Measurements from ENCODE around the gene DPYD.

The DPYD gene

GRCh38 chr1:97164276-97164639 is 756.6 kb downstream of the DPYD start:
- Histone ChIP-seq H3K36me3 (no peaks in the 10 kb centered on the region), H3K9me3 (peaks cover 6% of the 10 kb centered on the region), H4K20me1 (no peaks in the 10 kb centered on the region), H3K4me2 (peak overlapping the region; percentile 40), H3K27me3 (no peaks in the 10 kb centered on the region), H3K27ac (no peak overlapping the region), H3K9ac (no peak overlapping the region), H3K4me3 (no peak overlapping the region), H3K4me1 (peaks cover 27% of the 10 kb centered on the region)
- TF ChIP-seq Cebpa-rat (IDR thresholded peaks at IDR 0.05), result no peak

DNA sequence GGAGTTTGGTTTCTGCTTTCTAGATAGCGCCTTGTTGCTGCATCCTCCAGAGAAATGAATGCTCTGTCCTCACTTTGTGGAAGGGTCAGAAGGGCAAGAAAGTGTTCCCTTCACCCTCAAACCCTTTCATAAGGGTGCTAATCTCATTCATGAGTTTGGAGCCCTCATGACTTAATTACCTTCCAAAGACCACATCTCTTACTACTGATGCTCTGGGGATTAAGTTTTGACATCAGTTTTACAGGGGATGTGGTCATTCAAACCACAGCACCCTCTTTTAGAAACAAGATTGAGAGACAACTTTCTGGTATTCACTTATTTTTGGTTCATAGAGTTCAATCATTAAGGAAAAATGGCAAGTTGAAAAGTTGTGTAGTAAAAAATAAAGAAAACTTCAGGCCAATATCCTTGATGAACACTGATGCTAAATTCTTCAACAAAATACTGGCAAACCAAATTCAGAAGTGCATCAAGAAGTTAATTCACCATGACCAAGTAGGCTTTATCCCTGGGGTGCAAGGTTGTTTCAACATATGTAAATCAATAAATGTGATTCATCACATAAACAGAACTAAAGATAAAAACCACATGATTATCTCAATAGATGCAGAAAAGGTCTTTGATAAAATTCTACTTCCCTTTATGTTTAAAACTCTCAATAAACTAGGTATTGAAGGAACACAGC is 757.1 kb downstream of the DPYD start:
- no peak for TF ChIP-seq Cebpa-rat (IDR thresholded peaks at IDR 0.05)
- Histone ChIP-seq H3K4me3 (no peak overlapping the region), H3K9ac (no peak overlapping the region), H3K4me2 (peak overlapping the region; percentile 40), H3K27me3 (no peaks in the 10 kb centered on the region), H3K27ac (no peak overlapping the region), H4K20me1 (no peaks in the 10 kb centered on the region), H3K9me3 (peaks cover 6% of the 10 kb centered on the region), H3K4me1 (peaks cover 32% of the 10 kb centered on the region), H3K36me3 (no peaks in the 10 kb centered on the region)

- Histone ChIP-seq H3K9me3 (peaks cover 6% of the 10 kb centered on the region), H3K4me2 (no peak overlapping the region), H4K20me1 (no peaks in the 10 kb centered on the region), H3K27ac (no peak overlapping the region), H3K9ac (no peak overlapping the region), H3K36me3 (no peaks in the 10 kb centered on the region), H3K4me1 (peaks cover 43% of the 10 kb centered on the region), H3K4me3 (no peak overlapping the region), H3K27me3 (no peaks in the 10 kb centered on the region)
- no peak for TF ChIP-seq Cebpa-rat (IDR thresholded peaks at IDR 0.05)
Observed at GRCh38 chr1:97160818-97161217, 760.0 kb downstream of the DPYD start.

GRCh38 chr1:97159342-97159741 is 761.5 kb downstream of the DPYD start:
- Histone ChIP-seq H3K4me1 (peaks cover 36% of the 10 kb centered on the region), H3K9ac (no peak overlapping the region), H3K27ac (no peak overlapping the region), H3K4me2 (no peak overlapping the region; the same call in none of the 2 replicates), H3K9me3 (peaks cover 6% of the 10 kb centered on the region), H4K20me1 (no peaks in the 10 kb centered on the region), H3K27me3 (no peaks in the 10 kb centered on the region), H3K36me3 (no peaks in the 10 kb centered on the region), H3K4me3 (no peak overlapping the region)
- no peak for TF ChIP-seq Cebpa-rat (IDR thresholded peaks at IDR 0.05)

DNA sequence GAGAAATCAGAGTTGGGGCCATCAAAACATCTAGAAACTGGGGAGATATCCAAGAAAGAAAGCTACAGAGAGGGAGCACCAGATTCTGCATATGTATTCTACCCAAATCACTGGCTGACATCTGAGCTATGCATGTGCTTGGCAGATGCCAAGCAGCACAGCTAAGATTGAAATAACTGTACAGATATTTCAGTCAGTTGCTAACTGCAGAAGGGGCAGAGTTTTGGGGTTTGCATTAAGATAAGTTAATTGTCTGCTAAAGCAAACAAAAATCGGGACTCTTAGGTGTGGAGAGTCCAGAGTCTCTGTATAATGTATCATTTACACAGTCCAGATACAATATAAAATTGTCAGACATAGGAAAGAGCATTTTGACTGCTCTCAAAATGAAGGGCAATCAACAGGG is 762.1 kb downstream of the DPYD start:
- Histone ChIP-seq H3K9me3 (peaks cover 6% of the 10 kb centered on the region), H3K27ac (no peak overlapping the region), H3K27me3 (no peaks in the 10 kb centered on the region), H3K4me2 (no peak overlapping the region; the same call in 1 of the 2 replicates), H4K20me1 (no peaks in the 10 kb centered on the region), H3K36me3 (no peaks in the 10 kb centered on the region), H3K4me3 (no peak overlapping the region), H3K9ac (no peak overlapping the region), H3K4me1 (peaks cover 29% of the 10 kb centered on the region)
- no peak for TF ChIP-seq Cebpa-rat (IDR thresholded peaks at IDR 0.05)

- Histone ChIP-seq H3K36me3 (no peaks in the 10 kb centered on the region), H3K4me2 (no peak overlapping the region), H3K27me3 (no peaks in the 10 kb centered on the region), H3K9ac (no peak overlapping the region), H3K9me3 (no peaks in the 10 kb centered on the region; the same call in 1 of the 2 replicates), H4K20me1 (no peaks in the 10 kb centered on the region), H3K4me3 (no peak overlapping the region), H3K4me1 (peaks cover 23% of the 10 kb centered on the region; the same call in 1 of the 2 replicates), H3K27ac (no peak overlapping the region)
- no peak for TF ChIP-seq Cebpa-rat (IDR thresholded peaks at IDR 0.05)
Observed at GRCh38 chr1:97157991-97158390, 762.8 kb downstream of the DPYD start.

GRCh38 chr1:97151651-97152050 is 769.2 kb downstream of the DPYD start:
- no peak overlapping the region for H3K4me3 ChIP-seq
- no peak overlapping the region for H3K4me2 ChIP-seq
- no peak for TF ChIP-seq Cebpa-rat (IDR thresholded peaks at IDR 0.05)
- no peaks in the 10 kb centered on the region for H3K9me3 ChIP-seq
- no peaks in the 10 kb centered on the region for H3K4me1 ChIP-seq
- H3K27ac ChIP-seq, result no peak overlapping the region
- no peak overlapping the region for H3K9ac ChIP-seq
- no peaks in the 10 kb centered on the region for H3K36me3 ChIP-seq
- no peaks in the 10 kb centered on the region for H4K20me1 ChIP-seq
- no peaks in the 10 kb centered on the region for H3K27me3 ChIP-seq

- no peaks in the 10 kb centered on the region for H3K4me1 ChIP-seq
- TF ChIP-seq Cebpa-rat (IDR thresholded peaks at IDR 0.05), result no peak
Observed at GRCh38 chr1:97145321-97145956, 775.4 kb downstream of the DPYD start.

DNA sequence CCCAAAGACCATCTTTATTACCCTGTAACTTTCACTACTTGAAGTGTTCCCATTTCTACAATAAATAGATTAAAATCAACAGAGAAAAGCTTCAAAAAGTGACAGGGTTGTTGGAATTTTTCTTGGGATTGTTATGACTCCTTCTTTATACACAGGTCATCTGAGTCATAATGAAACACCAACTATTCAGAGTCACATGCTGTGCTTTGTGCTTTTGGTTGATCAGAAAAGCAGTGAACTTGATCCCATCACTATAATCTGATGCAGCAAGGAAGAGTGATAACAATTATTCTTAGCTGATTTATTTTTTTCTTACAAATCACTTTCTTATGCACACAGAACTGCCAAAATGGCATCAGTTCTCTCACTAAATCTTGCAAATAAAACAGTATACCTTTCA is 776.3 kb downstream of the DPYD start:
- H3K4me1 ChIP-seq, result no peaks in the 10 kb centered on the region
- TF ChIP-seq Cebpa-rat (IDR thresholded peaks at IDR 0.05), result no peak
- H3K4me2 ChIP-seq, result no peak overlapping the region
- no peaks in the 10 kb centered on the region for H3K9me3 ChIP-seq
- no peaks in the 10 kb centered on the region for H3K27me3 ChIP-seq
- H3K36me3 ChIP-seq, result no peaks in the 10 kb centered on the region
- H3K4me3 ChIP-seq, result no peak overlapping the region
- no peaks in the 10 kb centered on the region for H4K20me1 ChIP-seq
- H3K9ac ChIP-seq, result no peak overlapping the region
- no peak overlapping the region for H3K27ac ChIP-seq

More at GRCh38 chr1:97145321-97145956, 775.4 kb downstream of the DPYD start:
- Histone ChIP-seq H3K27ac (no peak overlapping the region), H3K4me2 (no peak overlapping the region), H3K4me3 (no peak overlapping the region), H3K27me3 (no peaks in the 10 kb centered on the region), H3K9me3 (no peaks in the 10 kb centered on the region), H4K20me1 (no peaks in the 10 kb centered on the region), H3K9ac (no peak overlapping the region), H3K36me3 (no peaks in the 10 kb centered on the region)

DNA sequence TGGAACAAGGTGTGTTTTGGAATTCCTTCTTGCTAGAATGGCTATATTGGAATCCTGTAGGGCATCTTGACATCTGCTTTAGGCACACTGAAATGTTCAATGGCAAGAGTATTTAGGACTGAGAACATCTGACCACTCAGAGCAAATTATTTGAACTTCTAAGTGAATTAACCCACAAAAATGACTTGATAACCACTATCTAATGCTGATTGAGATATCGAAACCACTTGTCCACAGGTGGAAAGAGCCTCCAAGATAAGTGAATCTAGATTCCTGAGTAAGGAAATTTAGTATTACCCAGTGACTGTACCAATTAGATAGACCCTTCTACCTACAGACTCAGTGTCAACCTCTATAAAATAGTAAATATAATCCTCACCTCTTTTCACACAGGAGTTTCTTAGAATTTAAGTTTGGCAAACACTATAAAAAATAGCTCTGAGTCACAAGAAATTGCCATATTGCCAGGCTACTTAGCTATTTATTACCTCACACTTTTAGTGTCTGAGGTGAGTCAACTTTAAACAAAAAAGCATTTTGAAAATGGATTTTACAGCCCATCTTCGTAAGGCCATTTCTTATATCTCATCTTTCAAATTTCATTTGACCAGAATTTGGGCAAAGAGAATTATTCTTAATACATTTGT is 777.5 kb downstream of the DPYD start:
- Histone ChIP-seq H4K20me1 (no peaks in the 10 kb centered on the region), H3K36me3 (no peaks in the 10 kb centered on the region), H3K27me3 (no peaks in the 10 kb centered on the region), H3K9me3 (no peaks in the 10 kb centered on the region), H3K4me1 (peaks cover 8% of the 10 kb centered on the region), H3K4me2 (no peak overlapping the region), H3K27ac (no peak overlapping the region), H3K9ac (no peak overlapping the region), H3K4me3 (no peak overlapping the region)
- TF ChIP-seq Cebpa-rat (IDR thresholded peaks at IDR 0.05), result no peak
